Cerebellar nuclear complex (tissue), 1 donor: ENCODE results near the gene KPNA4.

Experiments
- DNase-seq, 2 experiments: peaks; one replicate each; lab custom pipeline; 2025; lab: John Stamatoyannopoulos, UW

Gene KPNA4

DNA sequence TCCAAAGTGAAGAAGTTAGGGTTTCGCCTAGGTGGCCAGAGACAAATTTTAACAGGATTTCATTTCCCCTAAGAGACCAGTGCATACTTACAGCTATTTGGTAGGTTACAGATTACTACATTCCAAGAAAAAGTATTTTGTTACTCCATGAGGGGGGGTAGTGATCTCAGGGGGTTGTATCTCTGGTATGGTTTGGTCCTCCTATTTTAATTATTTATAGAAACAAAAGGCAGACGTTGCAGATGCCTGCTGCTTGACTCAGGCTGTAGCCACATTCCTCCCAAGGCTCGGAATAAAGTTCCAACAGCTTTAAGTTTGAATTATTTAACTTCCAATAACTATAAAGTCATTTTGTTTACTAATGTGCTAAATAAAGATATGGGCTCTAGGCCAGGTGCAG, 114.5 kb downstream of the KPNA4 start:
- no peak for DNase-seq

DNA sequence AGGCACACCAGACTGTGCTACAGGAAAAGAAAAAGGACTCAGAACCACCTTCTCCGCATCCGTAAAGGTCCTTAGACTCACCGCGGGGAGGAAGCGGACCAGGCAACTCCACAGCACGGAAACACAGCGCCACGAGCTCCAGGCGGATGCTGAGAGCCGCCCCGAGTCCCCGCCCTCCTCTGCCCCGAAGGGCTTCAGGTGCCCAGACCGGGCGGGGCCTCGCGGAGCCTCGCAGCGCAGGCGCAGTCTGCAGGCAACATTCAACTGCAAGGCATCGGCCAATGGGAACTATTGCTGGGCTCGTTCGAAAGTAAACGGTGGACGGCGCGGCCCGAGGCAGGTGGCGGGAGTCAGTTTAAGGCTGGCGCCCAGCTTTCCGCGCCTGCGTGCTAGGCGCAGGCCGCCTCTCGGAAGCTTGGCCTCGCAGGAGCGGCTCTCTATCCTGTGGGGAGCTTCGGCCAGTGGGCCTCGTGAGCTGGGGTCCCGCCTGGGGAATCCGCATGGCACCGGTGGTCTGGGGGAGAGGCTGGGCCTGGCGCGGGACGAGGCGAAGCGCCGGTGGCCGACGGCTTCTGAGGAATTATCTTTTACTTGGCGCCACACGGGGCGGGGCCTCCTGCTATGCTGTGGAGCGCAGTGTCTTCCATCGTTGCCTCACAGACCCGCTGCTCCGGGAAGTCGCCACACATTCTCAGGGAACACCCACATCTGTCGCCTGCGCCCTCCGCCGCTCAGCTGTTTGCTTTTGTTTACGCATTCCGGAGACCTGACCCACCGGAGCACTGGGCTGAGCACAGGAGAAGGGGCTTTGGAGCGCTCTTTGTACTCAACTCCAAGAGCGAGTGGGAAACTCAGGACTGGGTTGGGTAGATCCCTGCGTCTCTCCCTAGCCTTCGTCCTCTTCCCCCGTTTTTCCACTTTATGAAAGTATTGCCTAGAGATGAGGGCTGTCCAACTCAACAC, 115.5 kb downstream of the KPNA4 start, which contains the start of gene TRIM59:
Gene TRIM59, minus strand, starts transcription at position 151 of the 963 bp plus-strand sequence. CDS start 10,603 bp downstream, outside the sequence.
- no peak for DNase-seq

DNA sequence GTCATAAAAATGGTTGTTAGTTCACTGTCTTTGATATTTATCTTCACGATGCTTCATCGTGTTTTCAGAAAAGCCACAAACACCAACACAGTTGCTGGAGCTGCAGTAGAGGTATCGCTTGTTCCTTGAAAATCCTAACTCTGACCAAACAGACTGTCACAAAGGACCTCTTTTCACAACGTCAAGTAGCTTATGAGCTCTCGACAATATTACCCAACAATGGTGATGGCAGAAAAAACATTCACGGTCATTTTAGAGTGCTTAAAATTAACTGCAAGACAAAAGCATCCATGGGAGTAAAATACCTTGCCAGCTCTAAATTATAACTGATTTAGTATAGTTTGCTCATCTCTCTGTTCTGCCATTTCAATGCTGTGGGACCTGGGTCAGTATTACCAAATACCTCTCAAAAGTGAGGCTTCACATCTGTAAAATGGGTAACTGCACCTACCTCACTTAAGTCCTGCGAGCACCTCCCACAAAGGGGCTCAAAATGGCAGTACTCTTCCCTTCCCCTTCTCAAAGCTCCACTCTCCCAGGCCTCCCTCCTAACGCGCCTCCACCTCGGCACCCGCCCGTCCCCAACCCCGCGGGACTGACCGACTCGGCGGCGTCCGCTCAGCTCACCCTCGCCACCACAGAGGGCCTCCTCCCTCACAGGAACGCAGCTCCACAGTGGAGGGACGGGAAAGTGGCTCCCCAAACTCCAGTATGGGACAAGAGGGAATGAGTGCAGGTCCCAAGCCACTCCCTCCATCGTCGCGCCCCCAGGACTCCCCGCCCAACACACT, 116.3 kb downstream of the KPNA4 start:
- DNase-seq: no peak

DNA sequence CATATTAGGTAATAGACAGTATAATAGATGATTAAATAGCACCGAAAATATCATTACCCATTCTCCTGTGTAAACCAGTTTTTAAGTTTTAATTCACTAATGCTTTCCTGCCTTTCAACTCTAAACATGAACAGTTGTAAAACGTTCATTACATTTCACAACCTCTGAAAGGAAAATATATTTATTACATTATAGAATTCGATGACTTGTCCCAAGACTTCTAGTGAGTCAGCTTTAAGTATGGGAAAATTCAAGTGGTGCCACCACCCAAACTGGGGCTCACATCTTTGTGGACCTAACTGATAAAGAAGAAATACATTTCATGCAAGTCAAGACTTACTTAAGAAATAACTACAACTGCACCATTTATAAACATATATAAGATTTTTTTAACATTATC, 117.8 kb downstream of the KPNA4 start:
- no peak for DNase-seq

DNA sequence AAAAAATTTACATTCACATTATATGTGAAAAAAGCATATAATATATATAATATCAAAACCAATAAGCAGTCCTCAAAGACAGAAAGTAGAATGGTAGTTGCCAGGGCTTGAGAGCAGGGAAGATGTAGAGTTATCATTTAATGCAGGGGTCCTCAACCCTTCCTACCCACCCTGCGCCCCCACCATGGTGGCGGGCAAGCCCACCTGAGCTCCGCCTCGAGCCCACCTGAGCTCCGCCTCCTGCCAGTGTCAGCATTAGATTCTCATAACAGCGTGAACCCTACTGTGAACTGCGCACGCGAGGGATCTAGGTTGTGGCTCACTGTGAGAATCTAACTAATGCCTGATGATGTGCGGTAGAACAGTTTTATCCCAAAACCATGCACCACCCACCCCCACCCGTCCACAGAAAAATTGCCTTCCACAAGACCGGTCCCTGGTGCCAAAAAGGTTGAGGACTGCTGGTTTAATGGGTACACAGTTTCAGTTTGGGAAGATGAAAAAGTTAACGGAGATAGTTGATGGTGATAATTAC, 118.8 kb downstream of the KPNA4 start:
- DNase-seq: no peak

DNA sequence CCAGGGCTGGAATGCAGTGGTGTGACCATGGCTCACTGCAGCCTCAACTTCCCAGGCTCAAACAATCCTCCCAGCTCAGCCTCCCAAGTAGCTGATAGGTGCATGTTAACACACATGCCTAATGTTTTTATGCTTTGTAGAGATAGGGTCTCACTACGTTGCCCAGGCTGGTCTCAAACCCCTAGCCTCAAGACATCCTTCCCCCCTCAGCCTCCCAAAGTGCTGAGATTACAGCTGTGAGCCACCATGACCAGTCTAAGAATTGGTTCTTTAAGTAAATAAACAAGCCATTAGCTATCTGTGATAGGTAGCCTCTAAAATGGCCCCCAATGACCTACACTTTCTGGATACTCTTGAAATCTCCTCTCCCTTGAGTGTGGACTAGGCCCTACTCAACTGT, 119.5 kb downstream of the KPNA4 start:
- no peak for DNase-seq
